ENCODE measurements around the gene LPGAT1. TPM values are rescaled to one million over a fixed set of nuclear protein-coding genes. Genes with fewer than 3 reads are reported as not detected.

The LPGAT1 gene
- total RNA-seq, 1 experiment from 2014 or later = 41.7 TPM

GRCh38 chr1:211851174-211851573 is 20.6 kb upstream of the LPGAT1 start:
- CTCF ChIA-PET = no interaction called here
- H3K27ac ChIP-seq (ENCODE audit: low read length) = no peak overlapping the region

GRCh38 chr1:211843507-211844298 is 13.1 kb upstream of the LPGAT1 start:
- no peaks in the 10 kb centered on the region for H3K9me2 ChIP-seq (replicated peaks; ENCODE audit: low read length)
- no peak overlapping the region for H3K27ac ChIP-seq (ENCODE audit: low read length)
- no peak overlapping the region for H3K4me3 ChIP-seq (ENCODE audit: low read length)
- peak overlapping the region; percentile 4 for H3K4me2 ChIP-seq (ENCODE audit: low read length)
- no peak for TF ChIP-seq EZH2phosphoT487 (IDR thresholded peaks at IDR 0.05; ENCODE audit: borderline replicate concordance, low read length)
- no peak for TF ChIP-seq CTCF (conservative IDR thresholded peaks at IDR 0.05; ENCODE audit: low read depth, low read length)
- TF ChIP-seq EZH2 (IDR thresholded peaks at IDR 0.05; ENCODE audit: low read length, unreplicated experiment) = no peak
- CTCF ChIA-PET = interaction anchor here (0.6 kb wide), 1 partner anchor 907 kb away, joined by 4 read pairs; no protein-coding TSS in a partner anchor
- intact Hi-C loops (cut with micrococcal nuclease) = no loop called here
- H3K27me3 ChIP-seq (ENCODE audit: low read length) = no peaks in the 10 kb centered on the region
- H3K9ac ChIP-seq (ENCODE audit: low read length) = no peak overlapping the region
- H3K4me1 ChIP-seq (ENCODE audit: insufficient read depth, low read length) = peaks cover 7% of the 10 kb centered on the region; the same call in 1 of the 2 replicates
- H3K36me3 ChIP-seq (ENCODE audit: low read depth, low read length) = no peaks in the 10 kb centered on the region
- BruUV-seq (replicated peaks) = no TSS peak
- H3F3A ChIP-seq (ENCODE audit: low read length, unreplicated experiment) = no peaks in the 10 kb centered on the region
- H2AFZ ChIP-seq (ENCODE audit: low read length) = no peak overlapping the region
- H3K79me2 ChIP-seq (ENCODE audit: low read length) = no peaks in the 10 kb centered on the region
- DNase-seq = peak; percentile 62
- H4K20me1 ChIP-seq (ENCODE audit: low read length) = no peaks in the 10 kb centered on the region
- POLR2A ChIA-PET (ENCODE audit: unreplicated experiment) = no interaction called here
- no peaks in the 10 kb centered on the region for H3K9me3 ChIP-seq (ENCODE audit: low read length)
- ATAC-seq = peak; percentile 90

More at GRCh38 chr1:211851174-211851573, 20.6 kb upstream of the LPGAT1 start:
- no peak overlapping the region for H3K4me2 ChIP-seq (ENCODE audit: low read length)
- no peak for DNase-seq
- H3K36me3 ChIP-seq (ENCODE audit: low read depth, low read length) = no peaks in the 10 kb centered on the region
- no peak overlapping the region for H3K9ac ChIP-seq (ENCODE audit: low read length)
- H3K9me2 ChIP-seq (replicated peaks; ENCODE audit: low read length) = no peaks in the 10 kb centered on the region
- no peaks in the 10 kb centered on the region for H4K20me1 ChIP-seq (ENCODE audit: low read length)
- H3F3A ChIP-seq (ENCODE audit: low read length, unreplicated experiment) = no peaks in the 10 kb centered on the region
- intact Hi-C loops (cut with micrococcal nuclease) = no loop called here
- no peaks in the 10 kb centered on the region for H3K4me1 ChIP-seq (ENCODE audit: insufficient read depth, low read length)
- BruUV-seq (replicated peaks) = no TSS peak
- ATAC-seq = no peak
- peaks cover 7% of the 10 kb centered on the region for H3K27me3 ChIP-seq (ENCODE audit: low read length)
- TF ChIP-seq EZH2phosphoT487 (IDR thresholded peaks at IDR 0.05; ENCODE audit: borderline replicate concordance, low read length) (no peak), CTCF (conservative IDR thresholded peaks at IDR 0.05; ENCODE audit: low read depth, low read length) (no peak)
- H3K79me2 ChIP-seq (ENCODE audit: low read length) = no peaks in the 10 kb centered on the region
- H3K9me3 ChIP-seq (ENCODE audit: low read length) = no peaks in the 10 kb centered on the region
- H3K4me3 ChIP-seq (ENCODE audit: low read length) = no peak overlapping the region
- POLR2A ChIA-PET (ENCODE audit: unreplicated experiment) = no interaction called here
- no peak overlapping the region for H2AFZ ChIP-seq (ENCODE audit: low read length)

GRCh38 chr1:211843018-211843417 is 12.5 kb upstream of the LPGAT1 start:
- H4K20me1 ChIP-seq (ENCODE audit: low read length) = no peaks in the 10 kb centered on the region
- H3K4me2 ChIP-seq (ENCODE audit: low read length) = no peak overlapping the region
- H3K36me3 ChIP-seq (ENCODE audit: low read depth, low read length) = no peaks in the 10 kb centered on the region
- no peak overlapping the region for H3K27ac ChIP-seq (ENCODE audit: low read length)
- TF ChIP-seq EZH2 (IDR thresholded peaks at IDR 0.05; ENCODE audit: low read length, unreplicated experiment) = no peak
- no peak for TF ChIP-seq EZH2phosphoT487 (IDR thresholded peaks at IDR 0.05; ENCODE audit: borderline replicate concordance, low read length)
- no peak for TF ChIP-seq CTCF (conservative IDR thresholded peaks at IDR 0.05; ENCODE audit: low read depth, low read length)
- BruUV-seq (replicated peaks) = no TSS peak
- DNase-seq (no peak), ATAC-seq (no peak)
- no peaks in the 10 kb centered on the region for H3K27me3 ChIP-seq (ENCODE audit: low read length)
- intact Hi-C loops (cut with micrococcal nuclease) = no loop called here
- H3K9me3 ChIP-seq (ENCODE audit: low read length) = no peaks in the 10 kb centered on the region
- no peaks in the 10 kb centered on the region for H3K79me2 ChIP-seq (ENCODE audit: low read length)
- H3K9ac ChIP-seq (ENCODE audit: low read length) = no peak overlapping the region
- no peak overlapping the region for H2AFZ ChIP-seq (ENCODE audit: low read length)
- H3K4me3 ChIP-seq (ENCODE audit: low read length) = no peak overlapping the region
- ChIA-PET CTCF (no interaction called here), POLR2A (ENCODE audit: unreplicated experiment) (no interaction called here)
- no peaks in the 10 kb centered on the region for H3K9me2 ChIP-seq (replicated peaks; ENCODE audit: low read length)
- H3F3A ChIP-seq (ENCODE audit: low read length, unreplicated experiment) = no peaks in the 10 kb centered on the region
- H3K4me1 ChIP-seq (ENCODE audit: insufficient read depth, low read length) = peaks cover 7% of the 10 kb centered on the region; the same call in 1 of the 2 replicates

Data from PC-3 (cell line).